Naive thymus-derived CD4-positive, alpha-beta T cell (primary cell): ENCODE measurements around the gene KRT16. TPM values are rescaled to one million over a fixed set of nuclear protein-coding genes. Genes with fewer than 3 reads are reported as not detected.

ENCODE experiments used
- ATAC-seq: fragments of 150-1000 bp; cut with Tn5 transposase; 2 replicates; pipeline ENCODE4 v1.10.0; 2021; ENCODE audit warnings: mild to moderate bottlenecking, moderate library complexity
- CTCF ChIA-PET: fragments of 350-600 bp; sonication (Branson Sonifier 250); formaldehyde crosslinking; loops from one replicate; lab custom pipeline; 2021; ENCODE audit warnings: antibody characterized with exemption; lab: Charles Lee
- POLR2A ChIA-PET: fragments of 350-600 bp; sonication (Branson Sonifier 250); formaldehyde crosslinking; loops from one replicate; lab custom pipeline; 2021; ENCODE audit warnings: antibody characterized with exemption, inconsistent platforms; lab: Charles Lee
- DNase-seq, 9 donors: peaks; one replicate each; pipeline versions ENCODE4 v3.0.0 to v3.0.0-alpha.2; 2020 to 2022; ENCODE audit warnings: mixed read lengths in 1 of 9
- H3K27ac ChIP-seq: one replicate; pipeline ENCODE4 v1.7.0; 2013; ENCODE audit warnings: mild to moderate bottlenecking, low read depth, low read length, moderate library complexity
- H3K27me3 ChIP-seq, 2 donors: one replicate each; pipeline ENCODE4 v1.7.0; 2013; ENCODE audit warnings: low read length in 2 of 2, mild to moderate bottlenecking in 2 of 2, moderate library complexity in 2 of 2; ENCODE audit not compliant: control insufficient read depth in 2 of 2, insufficient read depth in 2 of 2
- H3K36me3 ChIP-seq, 3 experiments: 1 replicate in 2 of 3; 2 replicates in 1 of 3; pipeline ENCODE4 v1.7.0; 2013; ENCODE audit warnings: low read length in 3 of 3, mild to moderate bottlenecking in 3 of 3, moderate library complexity in 1 of 3; ENCODE audit not compliant: insufficient read depth in 3 of 3, control insufficient read depth in 2 of 3
- H3K4me1 ChIP-seq, 2 donors: one replicate each; pipeline ENCODE4 v1.7.0; 2013; ENCODE audit warnings: low read length in 2 of 2, mild to moderate bottlenecking in 2 of 2, moderate library complexity in 1 of 2; ENCODE audit not compliant: control insufficient read depth in 2 of 2, insufficient read depth in 2 of 2
- H3K4me3 ChIP-seq: 2 replicates; pipeline ENCODE4 v1.7.0; 2013; ENCODE audit warnings: mild to moderate bottlenecking, low read length
- H3K9me3 ChIP-seq, 3 experiments: 1 replicate in 2 of 3; 2 replicates in 1 of 3; pipeline ENCODE4 v1.7.0; 2013; ENCODE audit warnings: low read length in 3 of 3; ENCODE audit not compliant: control insufficient read depth in 2 of 3
- H3K27ac Mint-ChIP-seq, 9 donors: one replicate each; pipeline ENCODE4 v1.8.0; 2020 to 2022; ENCODE audit warnings: mixed read lengths in 9 of 9, mild to moderate bottlenecking in 8 of 9, moderate library complexity in 5 of 9, inconsistent platforms in 2 of 9
- H3K27me3 Mint-ChIP-seq, 5 donors: one replicate each; pipeline ENCODE4 v1.8.0; 2021 to 2022; ENCODE audit warnings: mixed read lengths in 5 of 5, mild to moderate bottlenecking in 1 of 5
- H3K36me3 Mint-ChIP-seq, 5 donors: one replicate each; pipeline ENCODE4 v1.8.0; 2020 to 2022; ENCODE audit warnings: mixed read lengths in 5 of 5, mild to moderate bottlenecking in 3 of 5, inconsistent platforms in 1 of 5
- H3K4me1 Mint-ChIP-seq, 7 donors: one replicate each; pipeline ENCODE4 v1.8.0; 2020 to 2022; ENCODE audit warnings: mixed read lengths in 7 of 7, mild to moderate bottlenecking in 3 of 7, inconsistent platforms in 1 of 7
- H3K4me3 Mint-ChIP-seq, 10 donors: one replicate each; pipeline ENCODE4 v1.8.0; 2020 to 2022; ENCODE audit warnings: mild to moderate bottlenecking in 10 of 10, mixed read lengths in 10 of 10, moderate library complexity in 6 of 10, inconsistent platforms in 2 of 10
- H3K9me3 Mint-ChIP-seq, 11 donors: one replicate each; pipeline ENCODE4 v1.8.0; 2020 to 2022; ENCODE audit warnings: mixed read lengths in 11 of 11, mild to moderate bottlenecking in 4 of 11, inconsistent platforms in 1 of 11, moderate library complexity in 1 of 11
- intact Hi-C, 2 donors: fragments of 100-400 bp; cut with micrococcal nuclease; formaldehyde crosslinking; loops; one replicate each; pipeline ENCODE4 v1.15.1; 2023
- polyA plus RNA-seq, 2 donors: library from polyadenylated mRNA; unstranded; fragments of 300-500 nt; fragmentation: Illumina TruSeq; gene quantifications; one replicate each; pipeline ENCODE4 v1.2.3, GENCODE V29; 2021
- total RNA-seq, 6 experiments: library from RNA in 5 of 6; stranded (reverse) in 5 of 6; gene quantifications; 1 replicate in 5 of 6; 2 replicates in 1 of 6; pipeline ENCODE4 v1.2.3 and lab custom pipeline; 2021 to 2026

Gene KRT16
- total and polyA plus RNA-seq, 7 experiments from 2014 or later, result not detected

DNA sequence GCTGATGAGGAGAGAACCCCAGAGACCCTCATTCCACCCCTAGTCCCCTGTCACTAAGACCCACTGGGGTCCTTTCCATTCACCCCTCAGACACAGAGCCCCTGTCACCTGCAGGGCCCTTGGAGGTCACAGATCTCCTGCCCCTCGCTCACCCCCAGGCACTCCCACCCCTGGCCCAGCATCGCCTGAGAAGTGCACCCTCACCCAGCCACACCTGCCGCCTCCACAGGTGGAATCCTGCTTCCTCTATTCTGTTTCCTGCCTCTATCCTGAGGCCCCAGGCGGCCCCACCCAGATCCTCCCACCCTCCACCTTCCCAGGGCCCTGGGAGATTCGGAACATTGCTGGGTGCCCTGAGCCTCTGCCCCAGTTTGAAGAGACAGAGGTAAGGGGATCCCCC is 25.6 kb upstream of the KRT16 start:
- ATAC-seq, result no peak
- CTCF ChIA-PET, result no interaction called here
- Histone ChIP-seq H3K9me3 (no peaks in the 10 kb centered on the region), H3K4me1 (no peaks in the 10 kb centered on the region), H3K27me3 (no peaks in the 10 kb centered on the region), H3K36me3 (no peaks in the 10 kb centered on the region), H3K27ac (no peak overlapping the region), H3K4me3 (no peak overlapping the region)
- no peak for DNase-seq
- no peaks in the 10 kb centered on the region for H3K9me3 Mint-ChIP-seq
- intact Hi-C loops, result no loop called here
- peaks cover 0 to 3% (median 0%) of the 10 kb centered on the region in 5 donors for H3K27me3 Mint-ChIP-seq
- no peaks in the 10 kb centered on the region for H3K36me3 Mint-ChIP-seq
- H3K4me1 Mint-ChIP-seq, result peaks cover 0 to 5% (median 0%) of the 10 kb centered on the region in 7 donors
- POLR2A ChIA-PET, result no interaction called here
- no peak overlapping the region for H3K4me3 Mint-ChIP-seq
- no peak overlapping the region for H3K27ac Mint-ChIP-seq

DNA sequence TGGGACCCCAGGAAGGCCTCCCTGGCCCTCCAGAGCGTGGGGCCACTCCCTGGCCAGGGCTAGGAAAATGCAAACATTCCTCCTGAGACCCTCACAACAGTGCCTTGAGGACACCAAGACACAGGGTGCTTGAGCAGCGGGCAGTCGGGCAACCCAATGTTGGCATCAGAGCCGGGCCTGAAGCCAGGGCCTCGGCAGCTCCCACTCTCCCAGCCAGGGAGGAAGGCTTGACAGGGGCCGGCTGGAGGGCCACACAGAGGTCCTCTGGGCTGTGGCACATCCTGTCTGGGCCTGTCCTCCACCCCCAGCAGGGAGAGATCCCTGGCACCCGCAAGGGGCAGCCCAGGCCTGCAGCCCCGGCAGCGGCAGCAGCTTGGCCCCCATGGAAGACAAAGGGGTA is 24.1 kb upstream of the KRT16 start:
- H3K4me1 Mint-ChIP-seq, result peaks cover 0 to 5% (median 0%) of the 10 kb centered on the region in 7 donors
- DNase-seq (no peak), ATAC-seq (no peak)
- H3K27me3 ChIP-seq, result no peaks in the 10 kb centered on the region
- ChIA-PET POLR2A (no interaction called here), CTCF (no interaction called here)
- H3K4me3 ChIP-seq, result no peak overlapping the region
- intact Hi-C loops, result no loop called here
- no peaks in the 10 kb centered on the region for H3K9me3 ChIP-seq
- H3K4me1 ChIP-seq, result no peaks in the 10 kb centered on the region
- H3K36me3 ChIP-seq, result no peaks in the 10 kb centered on the region
- H3K36me3 Mint-ChIP-seq, result no peaks in the 10 kb centered on the region
- no peak overlapping the region for H3K27ac Mint-ChIP-seq
- no peak overlapping the region for H3K4me3 Mint-ChIP-seq
- no peaks in the 10 kb centered on the region for H3K9me3 Mint-ChIP-seq
- H3K27ac ChIP-seq, result no peak overlapping the region
- H3K27me3 Mint-ChIP-seq, result peaks cover 0 to 3% (median 0%) of the 10 kb centered on the region in 5 donors

DNA sequence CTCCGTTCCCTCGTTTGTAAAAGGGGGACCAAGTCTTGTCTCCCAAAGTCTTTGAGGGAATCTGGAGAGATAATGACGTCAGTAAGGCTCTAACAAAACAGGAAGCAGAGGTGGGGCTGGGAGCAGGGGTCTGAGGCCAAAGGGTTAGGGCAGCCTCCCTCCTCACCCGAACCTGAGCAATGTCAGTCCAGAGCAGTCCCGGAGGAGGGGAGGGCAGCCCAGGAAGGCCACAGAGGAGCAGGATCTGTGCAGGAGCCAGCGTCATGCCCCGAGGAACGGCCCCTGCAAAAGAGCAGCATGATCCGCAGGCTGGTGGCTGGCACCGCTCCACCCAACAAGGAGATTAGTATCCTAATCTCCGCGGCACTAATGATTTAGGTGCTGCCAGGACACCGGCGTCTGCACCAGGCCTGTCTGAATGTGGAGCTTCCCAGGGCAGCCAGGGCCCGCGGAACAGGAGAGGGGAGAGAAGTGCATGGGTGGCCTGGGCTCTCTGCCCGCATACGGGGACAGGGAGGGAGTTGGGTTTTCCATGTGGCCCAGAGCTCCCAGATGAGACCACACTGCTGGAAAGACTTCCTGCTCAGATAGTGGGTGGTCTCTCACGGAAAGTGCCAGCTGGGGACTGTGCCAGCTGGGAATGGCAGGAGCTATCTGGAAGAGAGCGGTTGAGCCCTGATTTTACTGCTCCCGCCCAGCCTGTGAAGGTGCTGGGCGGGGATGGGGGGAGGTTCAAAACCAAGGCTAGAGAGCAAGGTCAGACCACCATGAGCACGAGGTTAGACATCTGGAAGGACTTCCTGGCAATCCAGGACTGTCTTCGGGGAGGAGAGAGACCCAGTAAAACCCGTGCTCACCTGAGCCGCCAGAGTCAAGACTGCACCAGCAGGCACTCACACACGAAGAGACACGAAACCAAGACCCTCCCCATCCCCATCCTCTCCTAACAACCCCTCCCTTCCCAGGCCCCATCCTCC is 22.8 kb upstream of the KRT16 start:
- H3K4me1 ChIP-seq, result no peaks in the 10 kb centered on the region
- H3K27ac ChIP-seq, result no peak overlapping the region
- H3K4me3 ChIP-seq, result no peak overlapping the region
- H3K27ac Mint-ChIP-seq, result no peak overlapping the region
- peaks cover 0 to 3% (median 0%) of the 10 kb centered on the region in 5 donors for H3K27me3 Mint-ChIP-seq
- CTCF ChIA-PET, result no interaction called here
- no peak for ATAC-seq
- no peaks in the 10 kb centered on the region for H3K9me3 Mint-ChIP-seq
- no peaks in the 10 kb centered on the region for H3K27me3 ChIP-seq
- H3K36me3 ChIP-seq, result no peaks in the 10 kb centered on the region
- H3K36me3 Mint-ChIP-seq, result no peaks in the 10 kb centered on the region
- no peaks in the 10 kb centered on the region for H3K9me3 ChIP-seq
- POLR2A ChIA-PET, result no interaction called here
- peaks cover 0 to 5% (median 0%) of the 10 kb centered on the region in 7 donors for H3K4me1 Mint-ChIP-seq
- intact Hi-C loops, result no loop called here
- DNase-seq, result no peak
- H3K4me3 Mint-ChIP-seq, result no peak overlapping the region

DNA sequence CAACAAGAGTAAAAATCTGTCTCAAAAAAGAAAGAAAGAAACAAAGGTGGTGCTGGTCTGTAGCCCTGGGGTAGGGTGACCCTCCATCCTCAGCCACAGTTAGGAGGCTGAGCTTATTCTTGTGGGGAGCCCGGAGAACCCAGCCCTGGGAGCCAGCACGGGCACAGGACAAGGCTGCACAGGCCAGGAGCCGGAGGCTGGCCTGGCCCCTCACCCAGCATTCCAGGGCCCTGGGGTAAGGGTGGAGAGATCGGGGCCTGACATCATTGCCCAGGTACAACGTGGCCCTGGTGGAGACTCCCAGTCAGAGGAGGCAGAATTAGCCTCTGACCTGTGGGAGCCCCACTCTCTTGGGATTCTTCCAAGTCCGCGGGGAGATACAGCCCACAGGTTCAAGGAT is 22.1 kb upstream of the KRT16 start:
- intact Hi-C loops, result no loop called here
- H3K4me1 ChIP-seq, result no peaks in the 10 kb centered on the region
- no peaks in the 10 kb centered on the region for H3K9me3 Mint-ChIP-seq
- H3K4me3 Mint-ChIP-seq, result no peak overlapping the region
- H3K4me1 Mint-ChIP-seq, result peaks cover 0 to 5% (median 0%) of the 10 kb centered on the region in 7 donors
- no peak overlapping the region for H3K4me3 ChIP-seq
- ChIA-PET POLR2A (no interaction called here), CTCF (interaction anchor here (0.6 kb wide), 1 partner anchor 778 kb away, joined by 3 read pairs; no protein-coding TSS in a partner anchor)
- H3K9me3 ChIP-seq, result no peaks in the 10 kb centered on the region
- no peak for DNase-seq
- H3K27me3 ChIP-seq, result no peaks in the 10 kb centered on the region
- no peak for ATAC-seq
- no peaks in the 10 kb centered on the region for H3K36me3 ChIP-seq
- no peak overlapping the region for H3K27ac Mint-ChIP-seq
- H3K36me3 Mint-ChIP-seq, result no peaks in the 10 kb centered on the region
- H3K27ac ChIP-seq, result no peak overlapping the region
- peaks cover 0 to 2% (median 0%) of the 10 kb centered on the region in 5 donors for H3K27me3 Mint-ChIP-seq

DNA sequence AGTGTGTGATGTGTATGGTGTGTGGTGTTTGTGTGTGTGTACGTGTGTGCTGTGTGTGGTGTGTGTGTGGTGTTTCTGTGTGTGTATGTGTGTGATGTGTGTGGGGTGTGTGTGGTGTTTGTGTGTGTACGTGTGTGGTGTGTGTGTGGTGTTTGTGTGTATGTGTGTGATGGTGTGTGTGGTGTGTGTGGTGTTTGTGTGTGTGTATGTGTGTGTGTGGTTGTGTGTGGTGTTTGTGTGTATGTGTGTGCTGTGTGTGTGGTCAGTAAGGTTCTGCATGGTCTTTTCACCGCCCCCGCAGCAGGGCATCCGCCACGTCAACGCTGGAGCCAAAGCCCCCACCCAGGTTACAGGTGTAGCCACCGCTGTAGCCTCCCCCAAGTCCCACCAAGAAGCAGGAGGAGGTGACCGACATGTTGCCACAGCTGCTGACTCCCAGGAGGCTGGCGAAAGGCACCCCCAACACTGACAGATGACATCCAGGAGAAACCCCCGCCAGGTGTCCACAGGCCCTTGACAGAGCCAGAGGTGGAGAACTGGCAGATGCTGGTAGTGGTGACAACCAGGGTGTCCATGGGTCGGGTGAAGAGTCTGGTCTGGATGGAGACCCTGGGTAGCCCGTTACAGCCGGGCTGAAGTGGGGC is 21.1 kb upstream of the KRT16 start:
- intact Hi-C loops, result no loop called here
- H3K4me3 Mint-ChIP-seq, result no peak overlapping the region
- CTCF ChIA-PET, result no interaction called here

DNA sequence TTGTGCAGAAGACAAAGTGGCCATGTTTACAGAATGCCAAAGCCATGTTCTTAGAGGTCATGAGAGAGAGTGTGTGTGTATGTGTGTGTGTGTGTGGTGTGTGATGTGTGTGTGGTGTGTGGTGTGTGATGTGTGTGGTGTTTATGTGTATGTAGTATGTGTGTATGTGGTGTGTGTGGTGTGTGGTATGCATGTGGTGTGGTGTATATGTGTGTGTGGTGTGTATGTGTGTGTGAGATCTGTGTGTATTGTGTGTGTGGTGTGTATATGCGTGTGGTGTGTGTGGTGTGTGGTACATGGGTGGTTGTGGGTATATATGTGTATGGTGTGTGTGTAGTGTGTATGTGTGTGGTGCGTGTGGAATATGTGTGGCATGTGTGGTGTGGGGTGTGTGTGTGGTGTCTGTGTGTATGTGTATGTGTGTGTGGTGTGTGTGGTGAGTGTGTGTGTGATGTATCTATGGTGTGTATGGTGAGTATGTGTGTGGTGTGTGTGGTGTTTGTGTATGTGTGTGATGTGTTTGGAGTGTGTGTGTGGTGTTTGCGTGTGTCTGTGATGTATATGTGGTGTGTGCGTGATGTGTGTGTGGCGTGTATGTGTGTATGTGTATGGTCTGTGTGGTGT is 20.0 kb upstream of the KRT16 start:
- Mint-ChIP-seq H3K9me3 (no peaks in the 10 kb centered on the region), H3K4me1 (peaks cover 0 to 5% (median 0%) of the 10 kb centered on the region in 7 donors), H3K27ac (no peak overlapping the region), H3K27me3 (peaks cover 0 to under 1% (median 0%) of the 10 kb centered on the region in 5 donors), H3K36me3 (no peaks in the 10 kb centered on the region), H3K4me3 (no peak overlapping the region)
- H3K27me3 ChIP-seq, result no peaks in the 10 kb centered on the region
- H3K27ac ChIP-seq, result no peak overlapping the region
- ChIA-PET POLR2A (no interaction called here), CTCF (no interaction called here)
- no peaks in the 10 kb centered on the region for H3K4me1 ChIP-seq
- no peaks in the 10 kb centered on the region for H3K9me3 ChIP-seq
- H3K36me3 ChIP-seq, result no peaks in the 10 kb centered on the region
- ATAC-seq, result peak; percentile 13
- H3K4me3 ChIP-seq, result no peak overlapping the region
- intact Hi-C loops, result no loop called here
- DNase-seq, result no peak

More for the DNA sequence above, 21.1 kb upstream of the KRT16 start:
- POLR2A ChIA-PET, result no interaction called here
- Mint-ChIP-seq H3K36me3 (no peaks in the 10 kb centered on the region), H3K27ac (no peak overlapping the region), H3K9me3 (no peaks in the 10 kb centered on the region), H3K4me1 (peaks cover 0 to 5% (median 0%) of the 10 kb centered on the region in 7 donors), H3K27me3 (no peaks in the 10 kb centered on the region)
- Histone ChIP-seq H3K36me3 (no peaks in the 10 kb centered on the region), H3K27me3 (no peaks in the 10 kb centered on the region), H3K4me1 (no peaks in the 10 kb centered on the region), H3K9me3 (no peaks in the 10 kb centered on the region), H3K4me3 (no peak overlapping the region), H3K27ac (no peak overlapping the region)
- DNase-seq, result no peak
- no peak for ATAC-seq
